ENCODE data around the gene FBXO44.

Gene FBXO44

DNA sequence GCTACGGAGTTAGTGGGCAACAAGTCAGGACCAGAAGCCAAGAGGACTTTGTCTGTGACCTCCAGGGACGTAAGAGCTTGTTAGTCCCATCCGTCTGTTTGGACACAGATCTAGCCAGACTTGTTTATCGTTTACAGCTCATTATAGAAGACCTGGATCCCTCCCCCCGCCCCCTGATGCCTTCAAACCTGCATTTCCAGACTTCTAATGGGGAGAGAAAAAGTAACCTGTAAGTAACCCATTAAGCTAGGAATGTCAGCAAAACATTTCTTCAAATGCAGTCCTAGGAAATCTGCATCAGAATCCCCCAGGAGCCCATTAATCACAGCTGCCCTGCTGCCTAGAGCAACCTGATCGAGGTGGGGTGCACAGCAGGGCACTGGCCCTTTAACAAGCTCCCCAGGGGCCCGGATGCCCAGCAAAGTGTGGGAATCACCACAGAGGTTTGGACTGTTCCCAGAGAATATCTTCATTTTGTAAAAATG lies 27.7 kb downstream of the FBXO44 start:
- H3K27me3 ChIP-seq (ENCODE audit: control insufficient read depth, low read length), result no peaks in the 10 kb centered on the region
- H3K4me1 ChIP-seq (ENCODE audit: control insufficient read depth, low read length), result peaks cover 35% of the 10 kb centered on the region
- peaks cover 7% of the 10 kb centered on the region for H3K79me2 ChIP-seq (ENCODE audit: control insufficient read depth, low read length)
- H3F3A ChIP-seq (ENCODE audit: control insufficient read depth, insufficient read depth), result peaks cover 5% of the 10 kb centered on the region
- TF ChIP-seq, protein P1, sequence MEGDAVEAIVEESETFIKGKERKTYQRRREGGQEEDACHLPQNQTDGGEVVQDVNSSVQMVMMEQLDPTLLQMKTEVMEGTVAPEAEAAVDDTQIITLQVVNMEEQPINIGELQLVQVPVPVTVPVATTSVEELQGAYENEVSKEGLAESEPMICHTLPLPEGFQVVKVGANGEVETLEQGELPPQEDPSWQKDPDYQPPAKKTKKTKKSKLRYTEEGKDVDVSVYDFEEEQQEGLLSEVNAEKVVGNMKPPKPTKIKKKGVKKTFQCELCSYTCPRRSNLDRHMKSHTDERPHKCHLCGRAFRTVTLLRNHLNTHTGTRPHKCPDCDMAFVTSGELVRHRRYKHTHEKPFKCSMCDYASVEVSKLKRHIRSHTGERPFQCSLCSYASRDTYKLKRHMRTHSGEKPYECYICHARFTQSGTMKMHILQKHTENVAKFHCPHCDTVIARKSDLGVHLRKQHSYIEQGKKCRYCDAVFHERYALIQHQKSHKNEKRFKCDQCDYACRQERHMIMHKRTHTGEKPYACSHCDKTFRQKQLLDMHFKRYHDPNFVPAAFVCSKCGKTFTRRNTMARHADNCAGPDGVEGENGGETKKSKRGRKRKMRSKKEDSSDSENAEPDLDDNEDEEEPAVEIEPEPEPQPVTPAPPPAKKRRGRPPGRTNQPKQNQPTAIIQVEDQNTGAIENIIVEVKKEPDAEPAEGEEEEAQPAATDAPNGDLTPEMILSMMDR (IDR thresholded peaks at IDR 0.05; ENCODE audit: low read depth, low read length, poor library complexity, severe bottlenecking), result no peak
- TF ChIP-seq EZH2phosphoT487 (IDR thresholded peaks at IDR 0.05; ENCODE audit: borderline replicate concordance, low read length), result no peak
- H4K20me1 ChIP-seq (ENCODE audit: control insufficient read depth, insufficient read depth, low read depth, low read length), result no peaks in the 10 kb centered on the region
- H3K4me3 ChIP-seq (ENCODE audit: low read length), result peak overlapping the region; percentile 88
- H3K27ac ChIP-seq (ENCODE audit: low read depth, low read length), result no peak overlapping the region; the same call in 1 of the 2 replicates
- H3K9me2 ChIP-seq (replicated peaks; ENCODE audit: control insufficient read depth, low read length), result no peaks in the 10 kb centered on the region
- peak overlapping the region; percentile 99 for H3K4me2 ChIP-seq (ENCODE audit: low read length)
- H3K36me3 ChIP-seq (ENCODE audit: control insufficient read depth, low read length), result peaks cover 3% of the 10 kb centered on the region; the same call in 1 of the 2 replicates
- H3K9me3 ChIP-seq (ENCODE audit: control insufficient read depth, insufficient read depth, low read length), result no peaks in the 10 kb centered on the region

DNA sequence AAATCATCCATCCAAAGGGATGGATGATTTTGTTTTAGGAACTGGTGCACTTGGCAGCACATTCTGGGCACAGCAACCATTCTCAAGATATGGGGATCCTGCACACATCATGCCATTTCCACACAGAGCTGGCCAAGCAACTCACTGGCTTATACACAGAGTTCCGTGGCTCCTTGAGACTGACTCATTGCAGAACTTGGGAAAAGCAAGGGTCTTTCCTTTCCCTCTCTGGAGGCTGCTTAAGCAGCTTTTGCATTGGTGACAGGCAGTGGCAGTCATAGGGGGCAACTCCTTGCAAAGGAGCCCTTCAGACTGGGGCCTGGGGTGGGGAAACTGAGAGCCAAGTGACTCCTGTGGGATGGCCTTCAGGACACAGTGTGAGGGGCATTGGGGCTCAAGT lies 28.1 kb downstream of the FBXO44 start:
- Histone ChIP-seq H3K4me1 (ENCODE audit: control insufficient read depth, low read length) (peaks cover 35% of the 10 kb centered on the region), H3K9me2 (replicated peaks; ENCODE audit: control insufficient read depth, low read length) (no peaks in the 10 kb centered on the region), H3K27me3 (ENCODE audit: control insufficient read depth, low read length) (no peaks in the 10 kb centered on the region), H3F3A (ENCODE audit: control insufficient read depth, insufficient read depth) (peaks cover 5% of the 10 kb centered on the region), H3K36me3 (ENCODE audit: control insufficient read depth, low read length) (peaks cover 3% of the 10 kb centered on the region; the same call in 1 of the 2 replicates), H3K27ac (ENCODE audit: low read depth, low read length) (no peak overlapping the region), H3K9me3 (ENCODE audit: control insufficient read depth, insufficient read depth, low read length) (no peaks in the 10 kb centered on the region), H4K20me1 (ENCODE audit: control insufficient read depth, insufficient read depth, low read depth, low read length) (no peaks in the 10 kb centered on the region), H3K79me2 (ENCODE audit: control insufficient read depth, low read length) (peaks cover 7% of the 10 kb centered on the region), H3K4me2 (ENCODE audit: low read length) (0 out of 2 replicates have a peak overlapping the region, but pooled peaks have one; percentile 99), H3K4me3 (ENCODE audit: low read length) (no peak overlapping the region)
- TF ChIP-seq, protein P1 (IDR thresholded peaks at IDR 0.05; ENCODE audit: low read depth, low read length, poor library complexity, severe bottlenecking), result no peak
- TF ChIP-seq EZH2phosphoT487 (IDR thresholded peaks at IDR 0.05; ENCODE audit: borderline replicate concordance, low read length), result no peak

DNA sequence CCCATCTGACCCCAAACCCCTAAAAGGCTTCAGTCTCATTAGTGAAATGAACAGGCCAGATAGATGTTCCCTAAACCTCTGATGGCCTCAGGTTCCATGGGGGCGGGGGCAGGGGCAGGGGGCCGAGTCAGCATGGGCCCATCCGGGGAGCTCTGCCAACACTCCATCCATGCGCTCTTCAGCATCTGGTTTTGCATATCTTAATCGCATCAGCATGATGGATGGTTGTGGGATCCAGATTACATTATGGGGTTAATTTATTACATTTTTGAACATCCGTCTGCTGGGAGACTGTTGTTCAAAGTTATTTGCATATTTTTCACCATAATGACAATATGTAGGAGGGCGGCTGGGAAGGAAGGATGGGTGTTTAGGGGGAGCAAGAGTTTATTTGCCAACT lies 29.4 kb downstream of the FBXO44 start:
- no peak overlapping the region for H3K27ac ChIP-seq (ENCODE audit: low read depth, low read length)
- H4K20me1 ChIP-seq (ENCODE audit: control insufficient read depth, insufficient read depth, low read depth, low read length), result no peaks in the 10 kb centered on the region
- H3K9me2 ChIP-seq (replicated peaks; ENCODE audit: control insufficient read depth, low read length), result no peaks in the 10 kb centered on the region
- no peaks in the 10 kb centered on the region for H3K9me3 ChIP-seq (ENCODE audit: control insufficient read depth, insufficient read depth, low read length)
- H3K4me1 ChIP-seq (ENCODE audit: control insufficient read depth, low read length), result peaks cover 35% of the 10 kb centered on the region
- no peaks in the 10 kb centered on the region for H3K36me3 ChIP-seq (ENCODE audit: control insufficient read depth, low read length)
- H3K27me3 ChIP-seq (ENCODE audit: control insufficient read depth, low read length), result peaks cover 5% of the 10 kb centered on the region; the same call in 1 of the 2 replicates
- TF ChIP-seq, protein P1 (IDR thresholded peaks at IDR 0.05; ENCODE audit: low read depth, low read length, poor library complexity, severe bottlenecking), result no peak
- TF ChIP-seq EZH2phosphoT487 (IDR thresholded peaks at IDR 0.05; ENCODE audit: borderline replicate concordance, low read length), result no peak
- peaks cover 7% of the 10 kb centered on the region for H3K79me2 ChIP-seq (ENCODE audit: control insufficient read depth, low read length)
- peak overlapping the region; percentile 13 for H3K4me3 ChIP-seq (ENCODE audit: low read length)
- H3F3A ChIP-seq (ENCODE audit: control insufficient read depth, insufficient read depth), result peaks cover 5% of the 10 kb centered on the region
- H3K4me2 ChIP-seq (ENCODE audit: low read length), result peak overlapping the region; percentile 43

Data from DOHH2 (cell line).